GM21515 (cell line): ENCODE measurements around the gene KIF26A.

Experiments used
- ATAC-seq: cut with Tn5 transposase; IDR thresholded peaks from one replicate; pipeline ENCODE4 v1.9.1; 2021; ENCODE audit not compliant: unreplicated experiment

The KIF26A gene

GRCh38 chr14:104190396-104191000 lies 52.1 kb downstream of the KIF26A start:
- ATAC-seq: no peak

GRCh38 chr14:104191409-104191997 lies 53.1 kb downstream of the KIF26A start:
- ATAC-seq: no peak

DNA sequence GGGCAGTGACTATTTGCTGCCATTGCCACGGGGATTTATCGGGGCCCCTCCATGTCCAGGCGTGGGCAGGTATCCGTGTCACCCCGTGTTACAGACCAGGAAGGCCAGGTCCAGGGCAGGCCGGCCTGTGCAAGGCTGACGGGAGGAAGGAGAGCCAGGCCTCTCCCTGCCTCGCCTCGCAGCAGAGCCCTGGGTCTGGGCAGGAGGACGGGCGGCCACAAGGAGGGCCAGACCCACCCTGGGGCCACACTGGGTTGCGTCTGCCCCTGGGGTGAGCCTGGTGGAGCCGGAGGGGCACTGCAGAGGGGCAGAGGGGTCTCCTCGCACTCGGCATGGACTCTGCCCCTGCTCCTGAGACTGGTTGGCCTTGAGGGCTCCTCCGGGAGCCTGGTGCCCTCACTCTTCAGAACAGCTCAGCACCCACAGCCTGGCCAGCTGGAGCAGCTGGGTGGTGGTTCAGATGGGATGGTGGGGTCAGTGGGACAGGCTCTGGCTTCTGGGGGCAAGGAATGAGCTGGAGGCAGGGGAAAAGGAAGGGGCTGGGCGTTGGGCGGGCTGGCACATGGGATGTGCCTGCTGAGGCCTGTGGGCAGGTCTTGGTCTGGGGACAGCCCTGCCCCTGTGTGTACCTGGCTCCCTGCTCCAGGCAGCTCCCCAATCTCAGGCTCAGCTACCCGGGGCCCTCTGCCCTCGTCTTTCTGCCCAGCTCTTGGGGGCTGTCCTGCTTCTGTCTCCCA lies 53.9 kb downstream of the KIF26A start:
- ATAC-seq: no peak

GRCh38 chr14:104192883-104193245 lies 54.5 kb downstream of the KIF26A start:
- ATAC-seq: no peak

GRCh38 chr14:104194016-104194415 lies 55.6 kb downstream of the KIF26A start:
- ATAC-seq: no peak

DNA sequence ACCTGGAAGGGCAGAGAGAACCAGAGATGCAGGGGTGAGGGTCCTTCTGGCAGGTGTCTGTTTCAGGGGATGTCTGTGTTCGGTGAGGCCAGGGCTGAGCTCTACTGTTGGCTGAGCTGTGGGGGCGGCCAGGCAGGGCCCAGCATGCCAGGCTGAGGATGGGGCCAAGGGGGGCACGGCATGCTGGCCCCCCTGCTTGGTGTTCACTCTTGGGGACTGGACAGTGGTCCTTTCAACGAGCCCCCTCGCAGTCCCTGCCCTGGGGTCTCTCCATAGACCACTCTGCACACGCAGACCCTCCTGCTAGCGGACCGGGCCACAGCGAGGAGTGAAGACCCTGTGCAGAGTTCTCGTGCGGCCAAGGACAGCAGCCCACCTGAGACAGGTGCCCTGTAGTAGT lies 56.3 kb downstream of the KIF26A start:
- ATAC-seq: no peak

DNA sequence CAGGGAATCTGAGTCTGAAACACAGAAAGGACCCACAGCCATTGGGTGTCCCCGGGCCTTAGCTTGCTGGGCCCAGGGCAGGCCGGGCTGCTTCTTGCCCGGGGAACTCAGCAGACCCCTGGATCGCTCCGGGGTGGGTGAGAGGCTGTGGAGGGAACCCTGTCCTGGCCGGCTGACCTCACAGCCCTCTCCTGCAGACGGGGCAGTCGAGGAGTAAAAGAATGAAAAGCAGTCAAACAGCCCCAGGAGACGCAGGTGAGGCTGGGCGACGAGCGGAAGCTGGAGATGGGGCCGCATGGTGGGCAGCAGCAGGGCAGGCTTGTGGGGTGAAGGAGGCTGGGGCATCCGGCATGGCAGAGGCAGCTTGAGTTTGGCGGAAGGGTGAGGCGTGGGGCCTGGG lies 57.0 kb downstream of the KIF26A start:
- no peak for ATAC-seq

GRCh38 chr14:104195878-104196277 lies 57.5 kb downstream of the KIF26A start:
- no peak for ATAC-seq

DNA sequence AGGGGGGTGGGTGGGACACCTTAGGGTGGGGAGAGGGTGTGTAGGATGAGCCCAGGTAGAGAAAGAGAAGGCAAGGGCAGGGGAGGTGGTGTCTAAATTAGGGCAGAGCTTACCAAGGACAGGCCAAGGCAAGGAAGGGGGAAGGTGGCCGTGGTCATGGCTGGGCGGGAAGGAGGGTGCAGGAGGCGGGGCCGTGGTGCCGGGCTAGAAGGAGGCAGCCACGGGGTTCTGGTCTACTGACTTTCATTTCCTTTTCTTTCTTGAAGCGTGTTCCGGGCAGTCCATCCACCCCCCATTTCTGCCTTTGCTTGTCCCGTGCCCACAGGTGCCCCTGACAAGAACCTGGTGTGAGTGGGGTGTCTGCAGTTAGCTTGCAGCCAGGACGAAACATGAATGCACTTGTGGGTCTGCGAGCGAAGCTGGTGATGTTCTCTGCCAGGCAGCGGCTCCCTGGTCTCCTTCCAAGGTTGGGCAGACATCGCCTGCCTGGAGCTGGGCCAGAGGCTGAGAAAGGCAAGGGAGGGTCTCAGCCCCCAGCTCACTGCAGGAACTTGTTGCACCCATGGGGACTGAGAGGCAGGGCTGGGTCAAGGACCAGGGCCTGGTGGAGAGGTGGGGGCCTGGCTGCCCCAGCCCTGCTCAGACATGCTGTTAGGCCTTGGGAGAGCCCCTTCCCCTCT lies 58.2 kb downstream of the KIF26A start:
- ATAC-seq: no peak

DNA sequence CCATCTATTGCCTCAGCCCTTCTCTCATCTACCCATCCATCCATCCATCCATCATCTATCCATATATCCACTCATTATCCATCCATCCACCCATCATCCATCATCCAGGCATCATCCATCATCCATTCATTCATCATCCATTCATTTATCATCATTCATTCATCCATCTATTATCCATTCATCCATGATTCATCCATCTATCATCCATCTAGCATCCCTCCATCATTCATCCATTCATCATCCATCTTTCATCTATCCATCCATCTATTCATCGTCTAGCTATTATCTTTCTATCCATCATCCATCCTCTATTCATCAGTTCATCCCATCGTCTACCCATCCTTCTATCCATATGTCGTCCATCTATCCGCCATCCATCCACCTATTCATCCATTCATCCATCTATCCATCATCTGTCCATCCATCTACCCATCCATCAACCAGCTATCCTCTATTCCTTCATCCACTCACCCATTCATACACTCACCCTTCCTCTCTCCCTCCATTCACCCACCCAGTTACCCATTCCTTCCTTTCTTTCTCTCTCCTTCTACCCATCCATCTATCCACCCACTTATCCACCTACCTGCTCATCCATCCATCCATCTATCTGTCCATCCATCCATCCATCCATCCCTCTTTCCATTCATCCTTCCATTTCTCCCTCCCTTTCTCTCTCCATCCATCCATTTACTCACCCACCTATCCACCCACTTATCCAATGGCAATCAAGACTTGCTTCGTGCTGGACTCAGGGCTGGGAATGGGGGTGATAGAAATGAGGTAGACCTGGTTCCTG lies 59.3 kb downstream of the KIF26A start:
- ATAC-seq: no peak

- no peak for ATAC-seq
Measured at GRCh38 chr14:104199266-104199895, 61.0 kb downstream of the KIF26A start.

DNA sequence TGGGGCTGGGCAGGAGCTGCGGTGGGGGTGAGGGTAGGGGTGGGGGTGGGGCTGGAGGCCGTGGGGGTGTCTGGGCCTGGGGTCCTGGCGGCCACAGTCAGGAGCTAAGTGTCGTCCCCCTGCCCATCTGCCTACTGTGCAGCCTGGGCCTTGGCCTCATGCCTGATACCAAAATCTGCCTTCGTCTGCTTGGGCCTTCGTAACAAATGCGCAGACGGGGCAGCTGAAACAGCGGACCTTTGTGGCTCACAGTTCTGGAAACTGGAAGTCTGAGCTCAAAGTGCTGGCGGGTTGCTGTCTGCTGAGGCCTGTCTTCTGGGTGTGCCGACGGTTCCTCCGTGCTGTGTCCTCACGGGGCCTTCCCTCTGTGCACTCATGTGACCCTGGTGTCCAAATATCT lies 61.7 kb downstream of the KIF26A start:
- ATAC-seq: no peak

GRCh38 chr14:104200591-104200990 lies 62.2 kb downstream of the KIF26A start:
- ATAC-seq: no peak

GRCh38 chr14:104201063-104201462 lies 62.7 kb downstream of the KIF26A start:
- no peak for ATAC-seq

DNA sequence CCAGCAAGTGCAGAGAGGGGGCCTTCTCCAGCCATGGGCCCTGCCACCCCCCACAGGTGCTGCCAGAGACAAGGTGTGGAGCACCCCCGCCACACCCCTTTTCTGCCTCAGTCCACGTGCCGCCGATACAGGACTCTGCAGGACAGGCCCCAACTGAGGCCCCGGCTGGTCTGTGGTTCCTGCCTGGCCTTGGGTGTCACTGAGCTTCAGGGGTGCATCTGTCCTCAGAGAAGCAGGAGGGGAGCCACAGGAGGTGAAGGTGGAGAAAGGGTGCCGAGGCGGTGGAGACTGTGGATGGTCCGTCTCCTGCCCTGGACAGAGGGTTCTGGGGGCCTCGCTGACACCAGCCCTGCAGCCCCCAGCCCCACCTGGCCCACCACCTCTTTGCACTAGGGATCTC lies 63.1 kb downstream of the KIF26A start:
- no peak for ATAC-seq

DNA sequence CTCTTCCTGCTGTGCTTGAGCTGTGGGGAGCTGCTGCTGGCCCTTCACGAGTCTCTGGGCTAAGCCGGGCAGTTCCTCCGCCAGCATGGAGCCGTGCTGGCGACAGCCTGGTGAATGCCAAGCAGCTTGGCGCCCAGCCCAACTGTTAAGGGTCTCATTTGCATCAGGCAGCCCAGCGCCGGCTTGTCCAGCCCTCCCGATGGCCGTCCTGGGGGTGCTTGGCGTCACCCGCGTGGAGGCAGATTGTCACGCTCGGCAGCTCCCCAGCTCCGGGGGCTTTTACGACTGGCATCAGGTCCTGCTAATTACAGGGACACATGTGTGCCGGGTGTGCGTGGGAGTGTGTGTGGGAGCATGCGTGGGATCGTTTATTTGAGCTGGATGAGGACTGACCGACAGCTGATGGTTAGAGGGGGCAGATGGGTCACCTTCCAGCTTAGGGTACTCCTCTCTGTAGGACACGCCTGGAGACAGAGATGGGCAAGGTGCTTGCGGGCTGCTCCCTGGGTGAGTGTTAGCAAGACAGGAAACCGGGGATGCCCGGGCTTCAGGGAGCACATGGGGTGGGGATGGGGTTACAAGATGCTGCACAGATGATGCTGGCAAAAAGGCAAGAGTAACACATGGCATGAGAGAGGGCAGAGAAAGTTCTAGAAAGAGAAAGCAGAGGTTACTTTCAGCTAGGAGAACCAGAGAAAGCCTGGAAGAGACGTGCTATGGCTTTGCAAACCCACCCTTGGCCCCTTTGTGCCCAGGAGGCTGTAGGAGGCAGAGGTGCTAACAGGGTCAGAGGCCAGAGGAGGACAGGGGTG lies 64.1 kb downstream of the KIF26A start:
- ATAC-seq: no peak

DNA sequence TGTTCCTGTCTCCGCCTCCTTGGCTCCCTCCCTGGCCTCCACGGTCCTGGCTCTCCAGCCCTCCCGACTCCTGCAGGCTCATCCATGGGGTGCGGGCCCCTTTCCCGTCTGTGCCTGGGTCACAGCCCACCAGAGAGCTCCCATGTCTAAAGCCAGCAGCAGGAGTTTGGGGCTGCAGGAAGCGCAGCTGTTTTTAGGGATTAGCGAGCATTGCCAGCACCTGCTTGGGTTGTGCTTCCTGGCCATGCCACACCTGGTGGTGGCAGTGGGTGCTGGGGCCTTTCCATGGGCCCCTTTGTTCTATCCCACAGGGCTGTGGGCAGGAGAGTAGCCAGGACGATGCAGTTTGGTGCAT lies 64.7 kb downstream of the KIF26A start:
- no peak for ATAC-seq

- no peak for ATAC-seq
Measured at GRCh38 chr14:104204660-104205149, 66.3 kb downstream of the KIF26A start.

GRCh38 chr14:104205781-104206180 lies 67.4 kb downstream of the KIF26A start:
- no peak for ATAC-seq
